GM21717 (cell line): ENCODE measurements around the gene PRKCB.
A peak's percentile ranks its signal among the peaks of the same experiment; 100 is the strongest.

Experiments
- ATAC-seq: cut with Tn5 transposase; IDR thresholded peaks from one replicate; pipeline ENCODE4 v1.9.1; 2021; ENCODE audit warnings: mild to moderate bottlenecking, moderate library complexity; ENCODE audit not compliant: unreplicated experiment

Gene PRKCB

GRCh38 chr16:23863511-23864422, 28.0 kb downstream of the PRKCB start:
- peak; percentile 61 for ATAC-seq

GRCh38 chr16:23865853-23866252, 30.1 kb downstream of the PRKCB start:
- no peak for ATAC-seq

- ATAC-seq, result no peak
These were observed 30.8 kb downstream of the PRKCB start for GRCh38 chr16:23866621-23867020.

GRCh38 chr16:23867566-23867965, 31.8 kb downstream of the PRKCB start:
- ATAC-seq, result no peak

GRCh38 chr16:23868136-23868535, 32.4 kb downstream of the PRKCB start:
- no peak for ATAC-seq

- no peak for ATAC-seq
These were observed 33.3 kb downstream of the PRKCB start for GRCh38 chr16:23869052-23869451.

GRCh38 chr16:23871924-23872323, 36.1 kb downstream of the PRKCB start:
- ATAC-seq, result no peak

- no peak for ATAC-seq
These were observed 39.0 kb downstream of the PRKCB start for GRCh38 chr16:23874613-23875294.

- no peak for ATAC-seq
These were observed 40.6 kb downstream of the PRKCB start for GRCh38 chr16:23876256-23876896.

- no peak for ATAC-seq
These were observed 41.6 kb downstream of the PRKCB start for GRCh38 chr16:23877107-23878070.

- ATAC-seq, result no peak
These were observed 44.1 kb downstream of the PRKCB start for GRCh38 chr16:23879735-23880373.

GRCh38 chr16:23889189-23889588, 53.4 kb downstream of the PRKCB start:
- ATAC-seq, result no peak

- ATAC-seq, result no peak
These were observed 58.2 kb downstream of the PRKCB start for GRCh38 chr16:23893986-23894385.

- ATAC-seq, result no peak
These were observed 59.3 kb downstream of the PRKCB start for GRCh38 chr16:23895052-23895451.

GRCh38 chr16:23896832-23897821, 61.3 kb downstream of the PRKCB start:
- no peak for ATAC-seq

GRCh38 chr16:23898682-23899430, 63.1 kb downstream of the PRKCB start:
- no peak for ATAC-seq

GRCh38 chr16:23899869-23900268, 64.1 kb downstream of the PRKCB start:
- no peak for ATAC-seq
